Retinal pigment epithelial cell (primary cell): Measurements from ENCODE around the gene PRSS53.

Experiments
- DNase-seq: peaks from one replicate; pipeline ENCODE4 v3.0.0-alpha.2; 2010; ENCODE audit warnings: low read depth
- H3K4me3 ChIP-seq: 2 replicates; pipeline ENCODE4 v1.5.1; 2011; ENCODE audit warnings: mild to moderate bottlenecking, low read length, control low read depth, moderate library complexity
- CTCF ChIP-seq: conservative IDR thresholded peaks from 2 replicates; pipeline ENCODE4 v1.5.1; 2011; ENCODE audit warnings: low read depth, low read length, control low read depth, inconsistent platforms

Gene PRSS53

GRCh38 chr16:31132303-31132979 is 43.7 kb upstream of the PRSS53 start:
- no peak overlapping the region for H3K4me3 ChIP-seq
- no peak for DNase-seq
- TF ChIP-seq CTCF, result no peak

GRCh38 chr16:31131841-31132271 is 43.1 kb upstream of the PRSS53 start:
- no peak overlapping the region for H3K4me3 ChIP-seq

GRCh38 chr16:31131416-31131815 is 42.7 kb upstream of the PRSS53 start:
- no peak overlapping the region for H3K4me3 ChIP-seq
- no peak for DNase-seq
- no peak for TF ChIP-seq CTCF

More at GRCh38 chr16:31131841-31132271, 43.1 kb upstream of the PRSS53 start:
- no peak for DNase-seq
- no peak for TF ChIP-seq CTCF

- DNase-seq, result no peak
- H3K4me3 ChIP-seq, result no peak overlapping the region
- no peak for TF ChIP-seq CTCF
Measured at GRCh38 chr16:31130899-31131298, 42.2 kb upstream of the PRSS53 start.

GRCh38 chr16:31130336-31130891 is 41.7 kb upstream of the PRSS53 start:
- H3K4me3 ChIP-seq, result no peak overlapping the region
- DNase-seq, result no peak
- TF ChIP-seq CTCF, result no peak

- DNase-seq, result no peak
- TF ChIP-seq CTCF, result no peak
- H3K4me3 ChIP-seq, result no peak overlapping the region
Measured at GRCh38 chr16:31129568-31130335, 41.0 kb upstream of the PRSS53 start.
